ENCODE results near the gene PSMD4.

Gene PSMD4

DNA sequence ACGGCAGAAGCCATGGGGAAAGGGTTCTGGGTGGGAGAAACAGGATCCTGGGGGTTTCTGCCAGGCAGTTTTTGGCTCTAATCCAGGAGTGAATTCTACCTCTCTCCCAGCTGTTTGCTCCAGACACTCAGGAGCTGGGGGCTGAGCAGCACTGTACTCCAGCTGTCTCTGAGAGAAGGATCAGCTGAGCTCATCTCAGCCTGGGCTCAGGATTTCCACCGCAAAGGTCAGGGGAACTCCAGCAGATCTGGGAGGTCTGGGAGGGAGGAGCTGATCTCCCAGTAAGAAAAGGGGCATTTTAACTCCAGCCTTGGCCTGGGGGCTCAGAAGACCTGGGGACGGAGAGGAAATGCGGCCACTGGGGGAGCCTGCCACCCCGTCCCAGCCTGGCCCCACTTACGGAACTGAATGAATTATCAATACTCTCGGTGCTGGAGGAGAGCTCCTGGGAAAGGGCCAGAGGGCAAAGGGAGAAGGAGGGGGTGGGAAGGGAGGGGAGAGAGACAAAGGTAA lies 55.3 kb downstream of the PSMD4 start:
- no peak for DNase-seq (ENCODE audit: low read depth)

DNA sequence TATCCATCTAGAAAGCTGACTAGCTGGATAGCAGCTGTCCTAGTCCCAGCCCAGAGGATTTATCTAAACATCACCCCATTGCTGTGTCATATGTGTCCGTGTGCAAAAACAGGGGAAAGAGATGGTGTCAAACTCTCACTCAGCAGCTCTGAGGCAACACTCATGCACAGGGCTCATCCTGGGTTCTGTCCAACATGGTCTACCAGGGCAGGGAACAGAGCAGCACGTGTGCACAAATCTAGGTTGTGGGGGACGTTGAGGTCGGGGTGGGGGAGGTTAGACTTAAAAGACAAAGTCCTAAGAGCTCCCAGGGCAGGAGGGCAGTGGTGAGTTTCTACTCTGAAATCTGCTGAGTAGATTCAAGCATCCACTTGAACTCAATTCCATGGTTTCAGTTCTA lies 56.5 kb downstream of the PSMD4 start:
- DNase-seq (ENCODE audit: low read depth): no peak

DNA sequence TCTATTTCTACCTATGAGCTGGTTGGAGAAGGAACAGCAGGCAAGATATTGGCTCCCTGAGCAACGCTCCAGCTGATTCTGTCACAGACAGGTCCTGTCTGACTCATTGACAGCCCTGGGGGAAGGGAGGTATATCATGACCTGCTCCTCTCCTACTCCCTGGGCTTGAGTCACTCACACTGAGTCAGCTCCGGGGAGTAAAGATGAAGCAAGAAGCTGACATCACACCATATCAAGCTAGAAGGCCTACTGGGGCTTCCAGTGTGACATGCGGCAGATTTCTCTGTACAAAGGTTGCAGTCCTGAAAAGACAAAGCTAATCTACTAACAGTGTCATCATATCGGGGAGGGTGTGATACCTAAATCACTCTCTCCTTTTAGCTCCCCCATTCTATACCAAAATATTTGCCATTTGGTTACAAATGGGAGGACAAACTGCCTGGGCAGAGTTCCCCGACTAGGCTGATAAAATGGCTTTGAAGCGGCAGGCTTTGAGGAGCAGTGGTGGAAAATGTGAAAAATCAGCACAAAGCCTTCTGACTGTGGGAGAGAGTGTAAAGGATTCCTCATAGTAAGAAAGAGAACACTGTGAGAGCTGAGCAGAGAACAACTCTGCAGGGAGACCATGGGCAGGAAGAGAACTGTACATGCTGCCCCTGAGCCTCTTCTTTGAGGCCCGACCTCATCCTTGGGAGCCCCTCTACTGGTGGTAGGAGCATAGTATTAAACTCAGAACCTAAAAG lies 57.2 kb downstream of the PSMD4 start:
- peak; percentile 99 for DNase-seq (ENCODE audit: low read depth)

DNA sequence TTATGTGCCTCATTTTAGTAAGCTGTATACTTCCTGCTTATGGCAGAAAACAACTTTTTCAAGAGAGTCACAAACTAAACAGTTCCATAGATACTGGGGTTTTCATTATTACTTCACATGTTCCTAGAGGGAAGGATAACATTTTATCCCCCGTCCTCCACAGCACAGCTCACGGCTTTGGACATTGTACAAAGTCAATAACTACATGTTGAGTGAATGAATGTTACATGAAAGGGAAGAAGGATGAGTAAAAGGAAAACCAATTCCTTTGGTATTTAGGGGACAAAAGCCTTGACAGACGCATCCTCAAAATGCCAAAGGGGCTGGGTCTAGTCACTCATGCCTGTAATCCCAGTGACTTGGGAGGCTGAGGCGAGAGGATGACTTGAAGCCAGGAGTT lies 57.9 kb downstream of the PSMD4 start:
- DNase-seq (ENCODE audit: low read depth): no peak

DNA sequence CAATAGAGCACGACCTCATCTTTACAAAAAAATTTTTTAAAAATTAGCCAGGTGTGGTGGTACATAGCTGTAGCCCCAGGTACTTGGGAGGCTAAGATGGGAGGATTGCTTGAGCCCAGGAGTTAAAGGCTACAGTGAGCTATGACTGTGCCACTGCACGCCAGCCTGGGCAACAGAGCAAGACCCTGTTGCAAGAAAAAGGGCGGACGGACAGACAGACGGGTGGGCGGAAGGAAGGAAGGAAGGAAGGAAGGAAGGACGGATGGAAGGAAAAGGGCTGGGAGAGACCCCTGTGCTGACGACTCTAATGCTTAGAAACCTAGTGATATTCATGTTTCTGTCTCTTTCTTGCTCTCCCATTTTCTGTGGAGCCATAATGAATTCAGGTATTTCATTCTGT lies 58.3 kb downstream of the PSMD4 start:
- DNase-seq (ENCODE audit: low read depth): no peak

DNA sequence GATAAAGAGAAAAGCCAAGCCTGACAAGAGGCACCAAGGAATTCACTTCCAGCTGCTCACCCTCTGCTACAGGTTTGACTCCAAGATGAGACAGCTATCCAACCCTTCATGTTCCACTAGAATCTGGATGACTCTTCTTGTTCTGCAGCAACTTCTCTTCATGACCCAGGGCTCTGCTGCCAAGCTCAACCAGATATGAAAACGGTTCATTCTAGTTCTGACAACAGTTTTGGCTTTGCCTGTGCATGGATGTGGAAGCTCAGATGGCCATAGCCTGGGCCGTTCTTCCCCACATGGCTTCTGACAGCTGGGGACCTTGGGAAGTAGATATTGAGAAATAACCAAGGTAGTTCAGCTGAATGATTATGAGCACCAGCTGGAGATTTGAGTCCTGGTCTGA lies 59.0 kb downstream of the PSMD4 start:
- no peak for DNase-seq (ENCODE audit: low read depth)

DNA sequence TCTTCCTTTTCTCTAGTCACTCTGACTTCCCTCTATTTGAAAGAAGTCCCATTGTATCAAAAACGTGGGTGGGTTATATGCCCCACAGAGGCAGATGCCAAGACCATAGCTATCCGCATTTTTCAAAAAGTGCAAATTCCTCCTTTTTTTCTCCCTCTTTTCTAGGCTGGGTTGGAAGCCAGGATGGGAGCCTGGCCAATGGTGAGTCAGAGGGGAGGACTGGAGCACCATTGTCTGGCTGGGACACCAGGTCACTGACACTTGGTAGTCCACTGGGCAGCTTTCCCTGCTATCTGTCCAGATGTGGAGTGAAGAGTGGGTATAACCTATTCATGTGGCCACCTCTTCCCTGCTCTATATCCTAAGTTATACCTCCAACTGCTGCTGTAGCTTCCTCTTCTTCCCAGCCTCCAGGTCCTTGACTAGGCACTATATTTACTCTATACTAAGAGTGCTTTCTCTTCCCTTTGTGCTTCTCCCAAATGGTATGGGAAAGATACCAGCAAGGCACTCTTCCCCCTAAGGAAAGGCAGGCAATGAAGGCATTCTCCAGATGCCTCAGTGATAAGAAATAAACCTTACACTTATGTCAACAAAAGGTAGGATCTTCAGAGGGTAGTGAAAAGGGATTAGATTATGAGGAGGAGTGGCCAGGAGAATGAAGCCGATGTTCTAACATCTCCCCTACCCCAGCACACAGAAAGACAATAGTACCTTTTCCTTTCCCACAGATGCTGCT lies 59.8 kb downstream of the PSMD4 start:
- peak; percentile 65 for DNase-seq (ENCODE audit: low read depth)

DNA sequence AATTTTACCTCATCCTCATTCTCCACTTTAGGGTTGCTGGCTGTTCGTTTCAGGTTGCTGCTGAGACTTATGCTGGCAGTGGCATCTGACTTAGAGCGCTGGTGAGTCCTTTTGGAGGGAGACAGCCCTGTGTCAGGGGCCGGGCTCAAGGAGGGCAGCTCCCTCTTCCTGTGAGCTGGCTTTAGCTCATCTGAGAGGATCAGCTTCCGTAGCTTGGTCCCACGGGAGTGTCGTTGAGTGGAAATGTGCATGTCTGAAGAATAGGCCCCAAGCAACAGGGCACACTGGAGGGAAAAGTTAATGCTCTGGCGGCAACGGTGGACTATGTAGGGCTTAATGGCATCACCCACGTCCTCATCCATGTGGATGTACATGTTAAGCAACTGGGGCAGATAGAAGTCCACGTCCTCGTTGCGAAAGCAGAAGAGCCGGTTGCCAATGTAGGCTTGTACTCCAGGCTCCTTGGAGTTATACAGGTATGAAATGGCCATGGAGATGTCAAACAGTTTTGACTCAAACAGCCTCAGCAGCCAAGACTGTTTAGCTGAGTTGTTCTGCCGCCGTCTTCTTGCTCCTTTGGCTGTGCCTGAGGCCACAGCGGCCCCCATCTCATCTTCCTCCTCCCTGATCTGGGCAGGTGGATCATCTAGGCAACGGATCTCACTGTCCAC lies 61.2 kb downstream of the PSMD4 start:
- no peak for DNase-seq (ENCODE audit: low read depth)
